ENCODE measurements around the gene EYS.

GRCh38 chr6:64258752-64259151, 1448.3 kb downstream of the EYS start:
- TF ChIP-seq ZNF644 (CRISPR knock-in tag; IDR thresholded peaks at IDR 0.05; ENCODE audit: low read depth) (no peak), SNAI1 (CRISPR knock-in tag; IDR thresholded peaks at IDR 0.05; ENCODE audit: borderline replicate concordance) (no peak), ZNF713 (CRISPR knock-in tag; IDR thresholded peaks at IDR 0.05) (no peak), ZNF512 (CRISPR knock-in tag; IDR thresholded peaks at IDR 0.05) (no peak), KAT8 (CRISPR knock-in tag; IDR thresholded peaks at IDR 0.05) (no peak)

Data from HepG2 (cell line).